HepG2 (cell line): ENCODE measurements around the gene LRRC45. TPM values are rescaled to one million over a fixed set of nuclear protein-coding genes. Genes with fewer than 3 reads are reported as not detected.

Source experiments
- CHD4 ChIP-seq: fragments of 200-600 bp; sonication (generic); IDR thresholded peaks from 2 replicates; pipeline ENCODE4 v1.7.0; 2017; ENCODE audit warnings: mild to moderate bottlenecking, low read length, borderline replicate concordance
- EZH2 ChIP-seq: conservative IDR thresholded peaks from 2 replicates; pipeline ENCODE4 v1.6.1; 2012; ENCODE audit warnings: mild to moderate bottlenecking, low read depth, low read length, moderate library complexity
- MIXL1 ChIP-seq: IDR thresholded peaks from 2 replicates; pipeline ENCODE4 v1.6.1; 2016
- NKX3-1 ChIP-seq: sonication (generic); formaldehyde crosslinking; IDR thresholded peaks from 2 replicates; pipeline ENCODE4 v1.5.0; 2020; ENCODE audit warnings: missing genetic modification reagents
- PAWR ChIP-seq: sonication (generic); formaldehyde crosslinking; IDR thresholded peaks from 2 replicates; pipeline ENCODE4 v1.4.0; 2020; ENCODE audit warnings: missing genetic modification reagents, mild to moderate bottlenecking, borderline replicate concordance
- PCBP2 ChIP-seq: fragments of 200-400 bp; formaldehyde crosslinking; optimal IDR thresholded peaks from 2 replicates; pipeline ENCODE3; 2018; ENCODE audit warnings: low read length, low read depth; ENCODE audit not compliant: poor library complexity, severe bottlenecking
- ZNF331 ChIP-seq: sonication (generic); formaldehyde crosslinking; IDR thresholded peaks from 2 replicates; pipeline ENCODE4 v1.4.0; 2020; ENCODE audit warnings: missing genetic modification reagents
- ZNF7 ChIP-seq: IDR thresholded peaks from 2 replicates; pipeline ENCODE4 v1.6.1; 2016; ENCODE audit warnings: missing biosample characterization, missing genetic modification reagents
- ZNF761 ChIP-seq: sonication (generic); formaldehyde crosslinking; conservative IDR thresholded peaks from 2 replicates; pipeline ENCODE4 v1.4.0; 2020; ENCODE audit warnings: mild to moderate bottlenecking, missing genetic modification reagents
- ZNF816 ChIP-seq: sonication (generic); formaldehyde crosslinking; IDR thresholded peaks from 2 replicates; pipeline ENCODE4 v1.8.0; 2022; ENCODE audit warnings: missing genetic modification reagents, mild to moderate bottlenecking, borderline replicate concordance
- ZNF841 ChIP-seq: sonication (generic); formaldehyde crosslinking; IDR thresholded peaks from 2 replicates; pipeline ENCODE4 v1.8.1; 2023; ENCODE audit warnings: missing genetic modification reagents, borderline replicate concordance
- ZNF891 ChIP-seq: sonication (generic); formaldehyde crosslinking; IDR thresholded peaks from 2 replicates; pipeline ENCODE4 v1.5.0; 2020; ENCODE audit warnings: mild to moderate bottlenecking, missing genetic modification reagents
- ZSCAN20 ChIP-seq: sonication (generic); formaldehyde crosslinking; IDR thresholded peaks from 2 replicates; pipeline ENCODE4 v1.4.0; 2020; ENCODE audit warnings: missing genetic modification reagents, mild to moderate bottlenecking, borderline replicate concordance
- polyA plus RNA-seq, 8 experiments: library from polyadenylated mRNA; depleted of rRNA in 3 of 8; stranded (reverse) in 7 of 8; unstranded in 1 of 8; fragments of >200 nt; fragmentation: Illumina TruSeq in 4 of 8; extraction: Trizol in 4 of 8; gene quantifications; 2 replicates each; pipeline versions ENCODE4 v1.2.1 to v1.2.3, GENCODE V29; 2011 to 2016; ENCODE audit warnings: low read depth in 4 of 8, missing spikeins in 1 of 8, mixed read lengths in 1 of 8; ENCODE audit not compliant: insufficient read depth in 1 of 8
- total RNA-seq, 5 experiments: library from RNA; depleted of rRNA; stranded (reverse); fragments of >200 nt; fragmentation: Illumina TruSeq; extraction: Trizol; gene quantifications; 2 replicates each; pipeline ENCODE4 v1.2.3, GENCODE V29; 2016; ENCODE audit warnings: low read depth in 1 of 5
- TF ChIP-seq, protein P1 (sequence below): sonication (generic); formaldehyde crosslinking; IDR thresholded peaks from 2 replicates; pipeline ENCODE4 v1.5.0; 2020; ENCODE audit warnings: mild to moderate bottlenecking, missing genetic modification reagents, borderline replicate concordance
- TF ChIP-seq, protein P2 (sequence below): sonication (generic); formaldehyde crosslinking; conservative IDR thresholded peaks from 2 replicates; pipeline ENCODE4 v1.8.1; 2023; ENCODE audit warnings: missing genetic modification reagents
- TF ChIP-seq, protein P3 (sequence below): sonication (generic); formaldehyde crosslinking; IDR thresholded peaks from 2 replicates; pipeline ENCODE4 v1.4.0; 2020; ENCODE audit warnings: low read depth, mild to moderate bottlenecking, missing genetic modification reagents

LRRC45 gene
- total and polyA plus RNA-seq, 2 of the 13 experiments (the other 11 are each of a cell fraction or from before 2014, with no cell fraction given), result 11.6 to 48.1 TPM

DNA sequence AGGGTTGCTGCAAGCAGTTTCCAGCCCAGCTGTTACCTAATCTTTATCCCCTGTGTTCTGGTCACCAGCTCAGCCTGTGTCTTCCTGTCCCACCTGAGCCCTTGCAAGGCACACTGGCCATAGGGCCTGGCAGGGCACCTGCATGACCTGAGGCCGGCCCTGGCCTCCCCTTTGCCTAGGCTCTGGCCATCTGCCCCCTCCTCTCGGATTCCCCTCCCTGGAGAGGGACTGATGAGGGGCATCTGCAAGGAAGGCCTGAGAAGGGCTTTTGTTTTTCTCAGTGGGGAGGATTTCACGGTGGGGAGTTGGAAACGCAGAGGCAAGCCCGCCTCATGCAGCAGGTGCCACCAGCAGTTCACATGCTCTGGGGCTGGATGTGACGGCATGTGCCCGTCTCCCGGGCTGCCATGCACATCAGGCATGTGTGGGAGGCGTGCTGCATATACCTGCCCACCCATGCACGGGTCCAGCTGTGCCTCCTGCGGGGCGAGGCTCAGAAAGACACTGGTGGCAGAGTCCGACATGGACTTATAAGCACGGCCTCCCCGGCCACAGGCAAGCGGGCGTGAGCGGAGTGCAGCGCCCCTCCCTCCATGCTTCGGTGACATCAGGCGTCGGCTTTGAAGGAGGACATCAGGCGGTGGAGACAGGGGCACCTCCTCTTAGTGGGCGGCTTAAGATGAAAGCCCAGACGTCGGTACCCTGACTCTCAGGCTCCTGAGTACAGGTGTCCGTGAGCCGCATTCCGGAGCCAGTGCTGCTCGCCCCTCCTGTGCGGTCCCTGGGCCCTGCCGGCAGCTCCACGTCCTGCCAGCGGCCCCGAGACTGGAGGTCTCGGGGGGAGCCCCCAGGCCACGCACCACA lies 29.1 kb upstream of the LRRC45 start (continued):
- TF ChIP-seq ZNF761 (CRISPR knock-in tag) (peak; percentile 39; the same call in 1 of the 2 replicates), ZNF331 (CRISPR knock-in tag) (0 out of 2 replicates have a peak, but pooled peaks have one; percentile 44), PCBP2 (peak; percentile 56), ZNF891 (CRISPR knock-in tag) (no peak; the same call in 1 of the 2 replicates), EZH2 (no peak), MIXL1 (CRISPR knock-in tag) (no peak), ZNF816 (no peak; the same call in 1 of the 2 replicates), CHD4 (no peak), ZSCAN20 (CRISPR knock-in tag) (peak; percentile 32; the same call in 1 of the 2 replicates), ZNF841 (no peak), ZNF7 (no peak), NKX3-1 (CRISPR knock-in tag) (no peak; the same call in 1 of the 2 replicates), PAWR (CRISPR knock-in tag) (no peak)
- TF ChIP-seq, protein P1, sequence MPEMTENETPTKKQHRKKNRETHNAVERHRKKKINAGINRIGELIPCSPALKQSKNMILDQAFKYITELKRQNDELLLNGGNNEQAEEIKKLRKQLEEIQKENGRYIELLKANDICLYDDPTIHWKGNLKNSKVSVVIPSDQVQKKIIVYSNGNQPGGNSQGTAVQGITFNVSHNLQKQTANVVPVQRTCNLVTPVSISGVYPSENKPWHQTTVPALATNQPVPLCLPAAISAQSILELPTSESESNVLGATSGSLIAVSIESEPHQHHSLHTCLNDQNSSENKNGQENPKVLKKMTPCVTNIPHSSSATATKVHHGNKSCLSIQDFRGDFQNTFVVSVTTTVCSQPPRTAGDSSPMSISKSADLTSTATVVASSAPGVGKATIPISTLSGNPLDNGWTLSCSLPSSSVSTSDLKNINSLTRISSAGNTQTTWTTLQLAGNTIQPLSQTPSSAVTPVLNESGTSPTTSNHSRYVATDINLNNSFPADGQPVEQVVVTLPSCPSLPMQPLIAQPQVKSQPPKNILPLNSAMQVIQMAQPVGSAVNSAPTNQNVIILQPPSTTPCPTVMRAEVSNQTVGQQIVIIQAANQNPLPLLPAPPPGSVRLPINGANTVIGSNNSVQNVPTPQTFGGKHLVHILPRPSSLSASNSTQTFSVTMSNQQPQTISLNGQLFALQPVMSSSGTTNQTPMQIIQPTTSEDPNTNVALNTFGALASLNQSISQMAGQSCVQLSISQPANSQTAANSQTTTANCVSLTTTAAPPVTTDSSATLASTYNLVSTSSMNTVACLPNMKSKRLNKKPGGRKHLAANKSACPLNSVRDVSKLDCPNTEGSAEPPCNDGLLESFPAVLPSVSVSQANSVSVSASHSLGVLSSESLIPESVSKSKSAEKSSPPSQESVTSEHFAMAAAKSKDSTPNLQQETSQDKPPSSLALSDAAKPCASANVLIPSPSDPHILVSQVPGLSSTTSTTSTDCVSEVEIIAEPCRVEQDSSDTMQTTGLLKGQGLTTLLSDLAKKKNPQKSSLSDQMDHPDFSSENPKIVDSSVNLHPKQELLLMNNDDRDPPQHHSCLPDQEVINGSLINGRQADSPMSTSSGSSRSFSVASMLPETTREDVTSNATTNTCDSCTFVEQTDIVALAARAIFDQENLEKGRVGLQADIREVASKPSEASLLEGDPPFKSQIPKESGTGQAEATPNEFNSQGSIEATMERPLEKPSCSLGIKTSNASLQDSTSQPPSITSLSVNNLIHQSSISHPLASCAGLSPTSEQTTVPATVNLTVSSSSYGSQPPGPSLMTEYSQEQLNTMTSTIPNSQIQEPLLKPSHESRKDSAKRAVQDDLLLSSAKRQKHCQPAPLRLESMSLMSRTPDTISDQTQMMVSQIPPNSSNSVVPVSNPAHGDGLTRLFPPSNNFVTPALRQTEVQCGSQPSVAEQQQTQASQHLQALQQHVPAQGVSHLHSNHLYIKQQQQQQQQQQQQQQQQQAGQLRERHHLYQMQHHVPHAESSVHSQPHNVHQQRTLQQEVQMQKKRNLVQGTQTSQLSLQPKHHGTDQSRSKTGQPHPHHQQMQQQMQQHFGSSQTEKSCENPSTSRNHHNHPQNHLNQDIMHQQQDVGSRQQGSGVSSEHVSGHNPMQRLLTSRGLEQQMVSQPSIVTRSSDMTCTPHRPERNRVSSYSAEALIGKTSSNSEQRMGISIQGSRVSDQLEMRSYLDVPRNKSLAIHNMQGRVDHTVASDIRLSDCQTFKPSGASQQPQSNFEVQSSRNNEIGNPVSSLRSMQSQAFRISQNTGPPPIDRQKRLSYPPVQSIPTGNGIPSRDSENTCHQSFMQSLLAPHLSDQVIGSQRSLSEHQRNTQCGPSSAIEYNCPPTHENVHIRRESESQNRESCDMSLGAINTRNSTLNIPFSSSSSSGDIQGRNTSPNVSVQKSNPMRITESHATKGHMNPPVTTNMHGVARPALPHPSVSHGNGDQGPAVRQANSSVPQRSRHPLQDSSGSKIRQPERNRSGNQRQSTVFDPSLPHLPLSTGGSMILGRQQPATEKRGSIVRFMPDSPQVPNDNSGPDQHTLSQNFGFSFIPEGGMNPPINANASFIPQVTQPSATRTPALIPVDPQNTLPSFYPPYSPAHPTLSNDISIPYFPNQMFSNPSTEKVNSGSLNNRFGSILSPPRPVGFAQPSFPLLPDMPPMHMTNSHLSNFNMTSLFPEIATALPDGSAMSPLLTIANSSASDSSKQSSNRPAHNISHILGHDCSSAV, result no peak
- TF ChIP-seq, protein P2, sequence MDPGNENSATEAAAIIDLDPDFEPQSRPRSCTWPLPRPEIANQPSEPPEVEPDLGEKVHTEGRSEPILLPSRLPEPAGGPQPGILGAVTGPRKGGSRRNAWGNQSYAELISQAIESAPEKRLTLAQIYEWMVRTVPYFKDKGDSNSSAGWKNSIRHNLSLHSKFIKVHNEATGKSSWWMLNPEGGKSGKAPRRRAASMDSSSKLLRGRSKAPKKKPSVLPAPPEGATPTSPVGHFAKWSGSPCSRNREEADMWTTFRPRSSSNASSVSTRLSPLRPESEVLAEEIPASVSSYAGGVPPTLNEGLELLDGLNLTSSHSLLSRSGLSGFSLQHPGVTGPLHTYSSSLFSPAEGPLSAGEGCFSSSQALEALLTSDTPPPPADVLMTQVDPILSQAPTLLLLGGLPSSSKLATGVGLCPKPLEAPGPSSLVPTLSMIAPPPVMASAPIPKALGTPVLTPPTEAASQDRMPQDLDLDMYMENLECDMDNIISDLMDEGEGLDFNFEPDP (CRISPR knock-in tag), result no peak
- TF ChIP-seq, protein P3, sequence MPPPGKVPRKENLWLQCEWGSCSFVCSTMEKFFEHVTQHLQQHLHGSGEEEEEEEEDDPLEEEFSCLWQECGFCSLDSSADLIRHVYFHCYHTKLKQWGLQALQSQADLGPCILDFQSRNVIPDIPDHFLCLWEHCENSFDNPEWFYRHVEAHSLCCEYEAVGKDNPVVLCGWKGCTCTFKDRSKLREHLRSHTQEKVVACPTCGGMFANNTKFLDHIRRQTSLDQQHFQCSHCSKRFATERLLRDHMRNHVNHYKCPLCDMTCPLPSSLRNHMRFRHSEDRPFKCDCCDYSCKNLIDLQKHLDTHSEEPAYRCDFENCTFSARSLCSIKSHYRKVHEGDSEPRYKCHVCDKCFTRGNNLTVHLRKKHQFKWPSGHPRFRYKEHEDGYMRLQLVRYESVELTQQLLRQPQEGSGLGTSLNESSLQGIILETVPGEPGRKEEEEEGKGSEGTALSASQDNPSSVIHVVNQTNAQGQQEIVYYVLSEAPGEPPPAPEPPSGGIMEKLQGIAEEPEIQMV (CRISPR knock-in tag), result peak; percentile 15; the same call in 1 of the 2 replicates
